ENCODE data around the gene MSLN.
"Not testable (repeated sequence)": the region's sequence is repeated elsewhere in the genome, so short reads cannot be mapped to it uniquely, and the experiment has no call there.

MSLN gene

DNA sequence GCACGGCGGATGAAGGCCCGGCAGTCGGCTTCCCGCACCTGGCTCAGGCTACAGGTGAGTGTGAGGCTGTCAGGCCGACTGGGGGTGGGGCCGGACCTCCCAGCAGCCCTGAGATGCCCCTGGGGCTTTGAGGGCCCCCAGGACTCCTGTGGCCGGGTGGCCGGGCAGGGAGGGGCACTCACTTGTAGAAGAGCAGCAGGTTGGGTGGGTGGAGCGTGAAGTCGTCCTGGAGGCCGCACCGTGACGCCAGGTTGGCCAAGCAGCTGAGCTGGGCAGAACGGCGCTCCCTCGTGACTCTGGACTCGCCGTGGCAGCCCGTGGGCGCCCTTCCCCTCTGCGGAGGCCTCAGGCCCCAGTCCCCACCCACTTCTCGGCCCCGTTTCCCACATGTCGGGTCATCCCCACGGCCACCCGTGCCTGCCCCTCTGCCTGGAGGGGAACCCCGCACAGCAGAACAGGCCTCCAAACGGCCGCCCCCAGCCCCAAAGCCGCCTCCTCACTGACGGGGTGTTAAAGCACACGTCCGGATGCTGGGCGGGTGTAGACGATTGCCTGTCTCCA is 14.8 kb downstream of the MSLN start:
- Histone ChIP-seq H3K27me3 (ENCODE audit: insufficient read depth, low read depth) (peaks cover 93% of the 10 kb centered on the region), H3K4me1 (ENCODE audit: low read depth, poor library complexity, severe bottlenecking) (no peaks in the 10 kb centered on the region), H3K4me2 (no peak overlapping the region), H3K4me3 (IDR thresholded peaks at IDR 0.05; ENCODE audit: insufficient read depth, low read depth, low read length) (no peak overlapping the region), H3K36me3 (ENCODE audit: insufficient read depth) (no peaks in the 10 kb centered on the region), H3K27ac (no peak overlapping the region), H3K9ac (no peak overlapping the region), H3K79me2 (ENCODE audit: insufficient read depth, low read depth) (no peaks in the 10 kb centered on the region), H4K20me1 (ENCODE audit: insufficient read depth) (no peaks in the 10 kb centered on the region), H2AFZ (ENCODE audit: low read depth) (no peak overlapping the region)
- TF ChIP-seq, protein P1, sequence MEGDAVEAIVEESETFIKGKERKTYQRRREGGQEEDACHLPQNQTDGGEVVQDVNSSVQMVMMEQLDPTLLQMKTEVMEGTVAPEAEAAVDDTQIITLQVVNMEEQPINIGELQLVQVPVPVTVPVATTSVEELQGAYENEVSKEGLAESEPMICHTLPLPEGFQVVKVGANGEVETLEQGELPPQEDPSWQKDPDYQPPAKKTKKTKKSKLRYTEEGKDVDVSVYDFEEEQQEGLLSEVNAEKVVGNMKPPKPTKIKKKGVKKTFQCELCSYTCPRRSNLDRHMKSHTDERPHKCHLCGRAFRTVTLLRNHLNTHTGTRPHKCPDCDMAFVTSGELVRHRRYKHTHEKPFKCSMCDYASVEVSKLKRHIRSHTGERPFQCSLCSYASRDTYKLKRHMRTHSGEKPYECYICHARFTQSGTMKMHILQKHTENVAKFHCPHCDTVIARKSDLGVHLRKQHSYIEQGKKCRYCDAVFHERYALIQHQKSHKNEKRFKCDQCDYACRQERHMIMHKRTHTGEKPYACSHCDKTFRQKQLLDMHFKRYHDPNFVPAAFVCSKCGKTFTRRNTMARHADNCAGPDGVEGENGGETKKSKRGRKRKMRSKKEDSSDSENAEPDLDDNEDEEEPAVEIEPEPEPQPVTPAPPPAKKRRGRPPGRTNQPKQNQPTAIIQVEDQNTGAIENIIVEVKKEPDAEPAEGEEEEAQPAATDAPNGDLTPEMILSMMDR (conservative IDR thresholded peaks at IDR 0.05; ENCODE audit: low read depth, low read length): no peak

- H3K36me3 ChIP-seq (ENCODE audit: insufficient read depth); H3K4me3 ChIP-seq (IDR thresholded peaks at IDR 0.05; ENCODE audit: insufficient read depth, low read depth, low read length); H4K20me1 ChIP-seq (ENCODE audit: insufficient read depth); H3K79me2 ChIP-seq (ENCODE audit: insufficient read depth, low read depth); H3K4me2 ChIP-seq; H3K4me1 ChIP-seq (ENCODE audit: low read depth, poor library complexity, severe bottlenecking); H3K27ac ChIP-seq; H3K9ac ChIP-seq; H2AFZ ChIP-seq (ENCODE audit: low read depth): not testable (repeated sequence)
- peaks cover 97% of the 10 kb centered on the region for H3K27me3 ChIP-seq (ENCODE audit: insufficient read depth, low read depth)
Observed at GRCh38 chr16:776298-776697, 15.8 kb downstream of the MSLN start.

DNA sequence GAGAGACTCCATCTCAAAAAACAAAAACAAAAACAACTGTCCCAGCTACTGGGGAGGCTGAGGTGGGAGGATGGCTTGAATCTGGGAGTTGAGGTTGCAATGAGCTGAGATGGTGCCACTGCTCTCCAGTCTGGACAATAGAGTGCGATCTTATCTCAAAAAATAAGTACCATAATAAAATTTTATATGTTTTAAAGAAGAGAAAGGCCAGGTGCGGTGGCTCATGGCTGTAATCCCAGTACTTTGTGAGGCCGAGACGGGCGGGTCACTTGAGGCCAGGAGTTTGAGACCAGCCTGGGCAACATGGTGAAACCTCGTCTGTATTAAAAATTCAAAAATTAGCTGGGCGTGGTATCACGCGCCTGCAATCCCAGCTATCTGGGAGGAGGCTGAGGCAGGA is 16.3 kb downstream of the MSLN start:
- H3K4me2 ChIP-seq: no peak overlapping the region
- no peaks in the 10 kb centered on the region for H3K79me2 ChIP-seq (ENCODE audit: insufficient read depth, low read depth)
- TF ChIP-seq, protein P1 (conservative IDR thresholded peaks at IDR 0.05; ENCODE audit: low read depth, low read length): no peak
- peaks cover 97% of the 10 kb centered on the region for H3K27me3 ChIP-seq (ENCODE audit: insufficient read depth, low read depth)
- H3K27ac ChIP-seq: no peak overlapping the region
- no peaks in the 10 kb centered on the region for H3K36me3 ChIP-seq (ENCODE audit: insufficient read depth)
- H3K9ac ChIP-seq: no peak overlapping the region
- H4K20me1 ChIP-seq (ENCODE audit: insufficient read depth): no peaks in the 10 kb centered on the region
- H3K4me1 ChIP-seq (ENCODE audit: low read depth, poor library complexity, severe bottlenecking): no peaks in the 10 kb centered on the region
- no peak overlapping the region for H3K4me3 ChIP-seq (IDR thresholded peaks at IDR 0.05; ENCODE audit: insufficient read depth, low read depth, low read length)
- no peak overlapping the region for H2AFZ ChIP-seq (ENCODE audit: low read depth)

DNA sequence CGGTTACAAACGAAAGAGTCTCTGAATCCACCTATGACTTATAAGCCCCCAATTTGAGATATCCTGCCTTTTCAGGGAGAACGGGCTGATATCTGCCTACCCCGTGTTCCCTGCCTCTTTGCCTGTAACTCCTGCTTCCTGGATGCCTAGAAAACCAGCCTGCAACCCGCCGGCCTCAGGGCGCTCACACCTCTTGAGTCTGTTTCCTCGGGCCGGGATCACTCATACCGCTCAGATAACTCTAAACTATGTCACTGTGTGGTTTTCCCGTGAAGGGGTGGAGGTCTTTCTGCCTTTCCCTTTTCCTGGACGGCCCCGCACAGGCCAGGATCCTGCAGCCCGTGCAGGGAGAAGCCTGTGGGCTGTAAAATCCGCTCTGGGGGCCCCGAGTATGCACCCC is 17.3 kb downstream of the MSLN start:
- Histone ChIP-seq H3K4me1 (ENCODE audit: low read depth, poor library complexity, severe bottlenecking) (no peaks in the 10 kb centered on the region), H3K36me3 (ENCODE audit: insufficient read depth) (no peaks in the 10 kb centered on the region), H3K27me3 (ENCODE audit: insufficient read depth, low read depth) (peaks cover 99% of the 10 kb centered on the region), H3K4me2 (no peak overlapping the region), H2AFZ (ENCODE audit: low read depth) (no peak overlapping the region), H3K27ac (no peak overlapping the region), H3K79me2 (ENCODE audit: insufficient read depth, low read depth) (no peaks in the 10 kb centered on the region), H3K4me3 (IDR thresholded peaks at IDR 0.05; ENCODE audit: insufficient read depth, low read depth, low read length) (no peak overlapping the region), H3K9ac (no peak overlapping the region), H4K20me1 (ENCODE audit: insufficient read depth) (no peaks in the 10 kb centered on the region)
- TF ChIP-seq, protein P1 (conservative IDR thresholded peaks at IDR 0.05; ENCODE audit: low read depth, low read length): no peak

GRCh38 chr16:778447-778846 is 17.9 kb downstream of the MSLN start:
- H3K36me3 ChIP-seq (ENCODE audit: insufficient read depth): no peaks in the 10 kb centered on the region
- H3K79me2 ChIP-seq (ENCODE audit: insufficient read depth, low read depth): no peaks in the 10 kb centered on the region
- H3K4me2 ChIP-seq: no peak overlapping the region
- no peak overlapping the region for H2AFZ ChIP-seq (ENCODE audit: low read depth)
- H3K27ac ChIP-seq: no peak overlapping the region
- H3K4me1 ChIP-seq (ENCODE audit: low read depth, poor library complexity, severe bottlenecking): no peaks in the 10 kb centered on the region
- H3K4me3 ChIP-seq (IDR thresholded peaks at IDR 0.05; ENCODE audit: insufficient read depth, low read depth, low read length): no peak overlapping the region
- no peak overlapping the region for H3K9ac ChIP-seq
- no peaks in the 10 kb centered on the region for H4K20me1 ChIP-seq (ENCODE audit: insufficient read depth)
- H3K27me3 ChIP-seq (ENCODE audit: insufficient read depth, low read depth): peaks cover 99% of the 10 kb centered on the region
- TF ChIP-seq, protein P1 (conservative IDR thresholded peaks at IDR 0.05; ENCODE audit: low read depth, low read length): no peak

All from KMS-11 (cell line).